Measurements from ENCODE around the gene GSK3B.

GRCh38 chr3:119795849-119796248, 298.4 kb downstream of the GSK3B start:
- no peak for TF ChIP-seq EZH2 (IDR thresholded peaks at IDR 0.05; ENCODE audit: insufficient read depth, poor library complexity, severe bottlenecking)
- no peak for TF ChIP-seq EZH2phosphoT487 (IDR thresholded peaks at IDR 0.05; ENCODE audit: insufficient read depth, low read depth)
